PC-3 (cell line): ENCODE results near the gene CCSER1. TPM values are rescaled to one million over a fixed set of nuclear protein-coding genes. Genes with fewer than 3 reads are reported as not detected.

Source experiments
- ATAC-seq: fragments of 200-7000 bp; cut with Tn5 transposase; 2 replicates; pipeline ENCODE4 v1.9.1; 2020; ENCODE audit warnings: mild to moderate bottlenecking, moderate library complexity
- BruUV-seq: library from RNA; stranded (reverse); fragments of 400-500 nt; replicated peaks from 2 replicates; lab custom pipeline; 2021; lab: Mats Ljungman, UMichigan
- CTCF ChIA-PET: fragments of 300-600 bp; sonication (Branson Sonifier 250); formaldehyde crosslinking; loops from one replicate; lab custom pipeline; 2022; ENCODE audit warnings: antibody characterized with exemption; lab: Charles Lee
- POLR2A ChIA-PET: fragments of 300-600 bp; sonication (Branson Sonifier 250); formaldehyde crosslinking; loops from one replicate; lab custom pipeline; 2022; ENCODE audit warnings: antibody characterized with exemption; ENCODE audit not compliant: unreplicated experiment; lab: Charles Lee
- DNase-seq: peaks from one replicate; pipeline ENCODE4 v3.0.0-alpha.2; 2015
- H2AFZ ChIP-seq: fragments of 300-600 bp; sonication (generic); 2 replicates; pipeline ENCODE4 v1.6.0; 2016; ENCODE audit warnings: antibody characterized with exemption, low read length
- H3F3A ChIP-seq: fragments of 300-600 bp; sonication (generic); one replicate; pipeline ENCODE4 v1.6.0; 2017; ENCODE audit warnings: antibody characterized with exemption, low read length, control low read depth, mild to moderate bottlenecking; ENCODE audit not compliant: unreplicated experiment
- H3K27ac ChIP-seq: fragments of 300-600 bp; sonication (generic); 2 replicates; pipeline ENCODE4 v1.5.1; 2016; ENCODE audit warnings: mild to moderate bottlenecking, low read length
- H3K27me3 ChIP-seq: fragments of 300-600 bp; sonication (generic); 2 replicates; pipeline ENCODE4 v1.6.1; 2016; ENCODE audit warnings: low read length, mixed read lengths
- H3K36me3 ChIP-seq: fragments of 300-600 bp; sonication (generic); 2 replicates; pipeline ENCODE4 v1.6.1; 2016; ENCODE audit warnings: low read depth, mixed run types, low read length, mixed read lengths
- H3K4me1 ChIP-seq: fragments of 300-600 bp; sonication (generic); 2 replicates; pipeline ENCODE4 v1.5.1; 2016; ENCODE audit warnings: low read length; ENCODE audit not compliant: insufficient read depth
- H3K4me2 ChIP-seq: fragments of 300-600 bp; sonication (generic); 2 replicates; pipeline ENCODE4 v1.6.0; 2016; ENCODE audit warnings: low read length
- H3K4me3 ChIP-seq: fragments of 300-600 bp; sonication (generic); 2 replicates; pipeline ENCODE4 v1.5.1; 2016; ENCODE audit warnings: mild to moderate bottlenecking, low read length, mixed read lengths
- H3K79me2 ChIP-seq: fragments of 300-600 bp; sonication (generic); 2 replicates; pipeline ENCODE4 v1.6.1; 2017; ENCODE audit warnings: low read length, mixed read lengths
- H3K9ac ChIP-seq: fragments of 300-600 bp; sonication (generic); 2 replicates; pipeline ENCODE4 v1.6.0; 2016; ENCODE audit warnings: mild to moderate bottlenecking, low read length
- H3K9me2 ChIP-seq: fragments of 300-600 bp; sonication (generic); replicated peaks from 2 replicates; pipeline ENCODE4 v1.6.1; 2016; ENCODE audit warnings: mixed run types, low read length, mixed read lengths
- H3K9me3 ChIP-seq: fragments of 300-600 bp; sonication (generic); 2 replicates; pipeline ENCODE4 v1.6.1; 2016; ENCODE audit warnings: low read length, mixed read lengths
- H4K20me1 ChIP-seq: fragments of 300-600 bp; sonication (generic); 2 replicates; pipeline ENCODE4 v1.6.1; 2016; ENCODE audit warnings: low read length, mixed read lengths
- CTCF ChIP-seq: fragments of 300-600 bp; sonication (generic); conservative IDR thresholded peaks from 2 replicates; pipeline ENCODE4 v1.5.1; 2017; ENCODE audit warnings: antibody characterized with exemption, low read depth, mild to moderate bottlenecking, low read length
- EZH2 ChIP-seq: fragments of 300-600 bp; sonication (generic); IDR thresholded peaks from one replicate; pipeline ENCODE4 v1.6.1; 2017; ENCODE audit warnings: antibody characterized with exemption, mild to moderate bottlenecking, low read length; ENCODE audit not compliant: unreplicated experiment
- EZH2phosphoT487 ChIP-seq: fragments of 300-600 bp; sonication (generic); IDR thresholded peaks from 2 replicates; pipeline ENCODE4 v1.6.1; 2018; ENCODE audit warnings: mild to moderate bottlenecking, antibody characterized with exemption, low read length, borderline replicate concordance
- intact Hi-C: fragments of 100-400 bp; cut with micrococcal nuclease; formaldehyde crosslinking; loops from 2 replicates; pipeline ENCODE4 v1.9.0; 2023
- total RNA-seq: library from RNA; depleted of rRNA; stranded (reverse); fragments of >200 nt; gene quantifications from 2 replicates; pipeline ENCODE4 v1.2.3, GENCODE V29; 2014

Gene CCSER1
- total RNA-seq, 1 experiment from 2014 or later = 6.0 TPM

GRCh38 chr4:90570615-90571014 is 443.4 kb downstream of the CCSER1 start:
- no peak overlapping the region for H3K27ac ChIP-seq
- no TSS peak for BruUV-seq
- ChIA-PET POLR2A (no interaction called here), CTCF (no interaction called here)
- no peak for DNase-seq
- intact Hi-C loops = loop anchor here (1.0 kb wide), 1 partner anchor 151 kb away; no protein-coding TSS in a partner anchor
- H3K4me1 ChIP-seq = no peaks in the 10 kb centered on the region
- no peak overlapping the region for H3K4me2 ChIP-seq
- TF ChIP-seq CTCF (0 out of 2 replicates have a peak, but pooled peaks have one; percentile 9), EZH2 (no peak), EZH2phosphoT487 (no peak)
- no peaks in the 10 kb centered on the region for H3K9me2 ChIP-seq
- H3K36me3 ChIP-seq = no peaks in the 10 kb centered on the region
- no peaks in the 10 kb centered on the region for H3K9me3 ChIP-seq
- H3F3A ChIP-seq = no peaks in the 10 kb centered on the region
- no peaks in the 10 kb centered on the region for H3K27me3 ChIP-seq
- no peaks in the 10 kb centered on the region for H3K79me2 ChIP-seq
- H4K20me1 ChIP-seq = no peaks in the 10 kb centered on the region
- no peak overlapping the region for H3K4me3 ChIP-seq
- no peak overlapping the region for H3K9ac ChIP-seq
- no peak overlapping the region for H2AFZ ChIP-seq
- ATAC-seq = no peak; the same call in 1 of the 2 replicates

DNA sequence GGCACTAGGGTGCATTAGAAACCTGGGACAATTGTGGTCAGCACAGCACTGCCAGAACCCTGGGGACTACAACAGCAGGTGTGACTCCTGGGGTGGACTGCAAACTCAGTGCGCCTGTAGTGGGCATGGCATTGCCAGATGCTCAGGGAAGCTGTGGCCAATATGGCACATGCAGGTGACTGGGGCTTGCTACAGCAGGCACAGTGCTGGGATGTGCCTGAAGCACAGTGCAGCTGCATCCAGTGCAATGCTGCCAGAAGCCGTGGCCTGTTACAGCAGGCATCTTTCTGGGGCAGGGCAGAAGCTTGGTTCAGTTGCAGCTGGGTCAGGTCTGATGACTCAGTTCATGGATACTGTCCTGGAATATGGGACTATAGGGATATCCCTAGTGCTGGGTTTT is 445.8 kb downstream of the CCSER1 start:
- no peaks in the 10 kb centered on the region for H3K9me2 ChIP-seq
- H3K27ac ChIP-seq = no peak overlapping the region
- TF ChIP-seq EZH2phosphoT487 (no peak), CTCF (no peak), EZH2 (no peak)
- ChIA-PET POLR2A (no interaction called here), CTCF (no interaction called here)
- H3K27me3 ChIP-seq = no peaks in the 10 kb centered on the region
- no peaks in the 10 kb centered on the region for H3F3A ChIP-seq
- no peaks in the 10 kb centered on the region for H3K4me1 ChIP-seq
- intact Hi-C loops = no loop called here
- no peaks in the 10 kb centered on the region for H3K9me3 ChIP-seq
- H3K9ac ChIP-seq = no peak overlapping the region
- no TSS peak for BruUV-seq
- H3K79me2 ChIP-seq = no peaks in the 10 kb centered on the region
- ATAC-seq (no peak), DNase-seq (no peak)
- no peaks in the 10 kb centered on the region for H3K36me3 ChIP-seq
- H2AFZ ChIP-seq = no peak overlapping the region
- H3K4me3 ChIP-seq = no peak overlapping the region
- H4K20me1 ChIP-seq = no peaks in the 10 kb centered on the region
- no peak overlapping the region for H3K4me2 ChIP-seq

DNA sequence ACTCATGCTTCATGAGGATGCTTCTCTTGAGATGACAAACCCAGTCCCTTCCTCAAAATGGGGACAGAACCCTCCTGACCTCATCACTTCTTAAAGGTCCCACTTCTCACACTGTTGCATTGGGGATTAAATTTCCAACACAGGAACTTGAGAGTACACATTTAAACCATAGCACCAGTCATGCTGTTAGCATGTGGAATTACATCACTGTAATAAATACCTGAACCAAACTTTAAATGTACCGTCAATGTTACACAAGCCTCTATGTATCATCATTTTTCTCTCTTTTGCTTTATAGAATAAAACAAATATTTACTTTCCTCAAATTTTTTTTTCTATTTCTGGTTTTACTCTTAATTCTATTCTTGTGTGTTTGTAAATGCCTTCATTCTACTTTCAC is 448.2 kb downstream of the CCSER1 start:
- intact Hi-C loops = no loop called here
- ChIA-PET CTCF (no interaction called here), POLR2A (no interaction called here)
- Histone ChIP-seq H3K4me3 (no peak overlapping the region), H3K9me2 (no peaks in the 10 kb centered on the region), H3K79me2 (no peaks in the 10 kb centered on the region), H2AFZ (no peak overlapping the region), H3K27me3 (no peaks in the 10 kb centered on the region), H3K4me2 (no peak overlapping the region), H3K4me1 (no peaks in the 10 kb centered on the region), H4K20me1 (no peaks in the 10 kb centered on the region), H3K9me3 (no peaks in the 10 kb centered on the region), H3F3A (no peaks in the 10 kb centered on the region), H3K27ac (no peak overlapping the region), H3K36me3 (no peaks in the 10 kb centered on the region), H3K9ac (no peak overlapping the region)
- BruUV-seq = no TSS peak
- no peak for ATAC-seq
- peak; percentile 32 for DNase-seq
- TF ChIP-seq CTCF (no peak), EZH2phosphoT487 (no peak), EZH2 (no peak)
